Ramos (cell line): Measurements from ENCODE around the gene PSME3.

Source experiments
- in situ Hi-C: fragments of 300-500 bp; cut with MboI; formaldehyde crosslinking; loops from one replicate; pipeline ENCODE4 v1.14.3; 2022; ENCODE audit warnings: low sequenced_read_pairs; ENCODE audit not compliant: unreplicated experiment

Gene PSME3, protein sequence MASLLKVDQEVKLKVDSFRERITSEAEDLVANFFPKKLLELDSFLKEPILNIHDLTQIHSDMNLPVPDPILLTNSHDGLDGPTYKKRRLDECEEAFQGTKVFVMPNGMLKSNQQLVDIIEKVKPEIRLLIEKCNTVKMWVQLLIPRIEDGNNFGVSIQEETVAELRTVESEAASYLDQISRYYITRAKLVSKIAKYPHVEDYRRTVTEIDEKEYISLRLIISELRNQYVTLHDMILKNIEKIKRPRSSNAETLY

DNA sequence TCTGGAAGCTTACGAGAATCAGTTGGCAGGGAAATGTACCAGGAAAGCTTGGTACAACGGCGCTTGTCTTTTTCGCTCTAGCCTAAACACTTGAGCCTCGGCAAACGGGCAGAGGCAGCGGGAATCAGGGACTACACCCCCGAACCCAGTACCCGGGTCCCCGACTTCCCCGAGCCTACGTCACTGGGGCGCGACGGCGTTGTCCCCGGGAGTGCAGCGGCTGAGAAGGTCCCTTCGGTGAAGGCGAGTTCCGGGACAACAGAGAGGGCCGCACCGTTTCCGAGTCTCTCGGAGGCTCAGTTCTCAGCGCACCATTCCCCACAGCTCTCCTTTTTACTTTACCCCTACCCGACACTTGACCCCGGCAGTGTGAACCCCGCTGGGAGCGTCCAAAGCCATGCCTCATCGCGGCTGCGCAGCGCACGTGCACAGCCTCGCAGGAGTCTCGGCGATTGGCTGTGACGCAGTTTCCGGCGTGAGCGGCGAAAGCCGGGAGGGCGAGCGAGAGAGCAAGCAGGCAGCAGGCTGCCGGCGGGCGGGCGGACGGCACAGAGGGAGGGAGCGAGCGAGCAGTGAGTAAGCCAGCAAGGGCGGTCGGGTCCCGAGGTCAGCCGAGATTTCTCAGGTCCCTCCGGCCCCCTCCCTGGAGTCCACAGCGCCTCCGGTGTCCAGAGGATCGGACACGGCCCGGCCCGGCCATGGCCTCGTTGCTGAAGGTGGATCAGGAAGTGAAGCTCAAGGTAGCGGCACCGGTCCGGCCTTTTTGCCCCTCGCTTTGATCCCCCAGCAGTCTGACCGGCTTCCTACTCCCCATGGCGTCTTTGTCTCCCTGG, at the start of gene PSME3:
TSS of gene PSME3 (plus strand) at position 464 of the 833 bp plus-strand sequence. CDS start at position 699, 235 bp downstream.
- in situ Hi-C loops = loop anchor here (10.0 to 25.0 kb wide), 2 partner anchors 102 to 529 kb away; no protein-coding TSS in a partner anchor

- in situ Hi-C loops = no loop called here
Observed at GRCh38 chr17:42783791-42784138, 49.4 kb upstream of the PSME3 start.

GRCh38 chr17:42784409-42784808, 48.8 kb upstream of the PSME3 start:
- in situ Hi-C loops = no loop called here

DNA sequence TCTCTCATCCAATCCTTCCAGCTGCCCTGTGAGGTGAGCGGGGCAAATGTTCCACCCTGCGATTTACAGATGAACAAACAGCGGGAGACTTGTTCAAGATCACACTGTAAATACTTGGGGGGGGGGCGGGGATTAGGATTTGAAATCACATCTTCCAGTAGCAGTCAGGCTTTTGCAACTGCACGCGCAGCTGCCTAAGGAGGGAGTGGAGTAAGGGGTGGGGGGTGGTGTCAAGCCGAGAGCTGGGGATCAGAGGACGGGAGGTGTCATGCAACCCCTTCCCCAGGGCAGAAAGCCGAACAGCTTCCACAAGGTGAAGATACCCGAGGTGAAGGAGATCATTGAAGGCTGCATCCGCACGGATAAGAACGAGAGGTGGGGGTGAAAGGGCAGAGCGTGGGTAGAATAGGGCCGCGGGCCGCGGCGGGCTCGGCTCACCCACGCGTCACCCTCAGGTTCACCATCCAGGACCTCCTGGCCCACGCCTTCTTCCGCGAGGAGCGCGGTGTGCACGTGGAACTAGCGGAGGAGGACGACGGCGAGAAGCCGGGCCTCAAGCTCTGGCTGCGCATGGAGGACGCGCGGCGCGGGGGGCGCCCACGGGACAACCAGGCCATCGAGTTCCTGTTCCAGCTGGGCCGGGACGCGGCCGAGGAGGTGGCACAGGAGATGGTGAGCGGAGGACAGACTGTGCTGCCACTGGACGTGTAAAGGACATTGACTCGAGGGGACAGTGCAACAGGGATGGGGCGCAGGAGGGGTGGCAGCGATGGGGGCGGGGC, 48.2 kb upstream of the PSME3 start:
- in situ Hi-C loops = no loop called here

- in situ Hi-C loops = no loop called here
Observed at GRCh38 chr17:42787266-42787665, 45.9 kb upstream of the PSME3 start.

GRCh38 chr17:42791948-42792347, 41.2 kb upstream of the PSME3 start:
- in situ Hi-C loops = no loop called here

DNA sequence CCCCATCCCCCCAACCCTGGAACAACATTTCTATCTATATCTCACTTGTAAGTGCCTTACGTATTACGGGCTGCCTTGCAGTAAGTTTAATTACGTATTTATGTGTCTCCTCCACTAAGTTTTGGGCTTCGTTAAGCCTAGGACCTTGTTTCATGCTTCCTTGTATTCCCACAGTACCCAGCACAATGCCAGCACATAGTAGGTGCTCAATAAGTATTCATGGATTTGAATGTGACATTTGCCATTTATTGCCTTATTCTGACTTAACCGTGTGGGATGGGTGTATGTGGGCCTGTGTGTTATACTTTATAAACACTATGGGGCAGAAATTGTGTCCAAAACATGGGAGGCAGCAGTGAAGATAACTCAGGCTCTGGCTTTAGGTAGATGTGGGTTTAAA, 40.7 kb upstream of the PSME3 start:
- in situ Hi-C loops = no loop called here

DNA sequence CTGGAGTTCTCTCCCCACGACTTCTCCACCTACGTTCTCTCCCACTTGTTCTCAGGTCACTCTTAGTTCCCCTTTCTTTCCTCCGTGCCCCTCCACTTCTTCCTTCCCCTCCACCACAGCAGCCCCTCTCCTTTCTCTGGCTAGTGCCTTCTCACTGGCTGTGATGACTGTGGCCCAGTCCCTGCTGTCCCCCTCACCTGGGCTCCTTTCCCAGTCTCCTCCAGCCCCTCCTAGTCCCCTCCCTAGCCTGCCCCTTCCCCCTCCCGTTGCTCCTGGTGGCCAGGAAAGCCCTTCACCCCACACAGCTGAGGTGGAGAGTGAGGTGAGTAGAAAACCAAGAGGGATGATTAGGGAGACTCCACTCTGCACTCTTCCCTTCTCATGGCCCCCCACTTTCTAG, 38.1 kb upstream of the PSME3 start:
- in situ Hi-C loops = no loop called here

- in situ Hi-C loops = no loop called here
Observed at GRCh38 chr17:42795465-42795864, 37.7 kb upstream of the PSME3 start.

- in situ Hi-C loops = no loop called here
Observed at GRCh38 chr17:42796066-42796758, 37.0 kb upstream of the PSME3 start.

DNA sequence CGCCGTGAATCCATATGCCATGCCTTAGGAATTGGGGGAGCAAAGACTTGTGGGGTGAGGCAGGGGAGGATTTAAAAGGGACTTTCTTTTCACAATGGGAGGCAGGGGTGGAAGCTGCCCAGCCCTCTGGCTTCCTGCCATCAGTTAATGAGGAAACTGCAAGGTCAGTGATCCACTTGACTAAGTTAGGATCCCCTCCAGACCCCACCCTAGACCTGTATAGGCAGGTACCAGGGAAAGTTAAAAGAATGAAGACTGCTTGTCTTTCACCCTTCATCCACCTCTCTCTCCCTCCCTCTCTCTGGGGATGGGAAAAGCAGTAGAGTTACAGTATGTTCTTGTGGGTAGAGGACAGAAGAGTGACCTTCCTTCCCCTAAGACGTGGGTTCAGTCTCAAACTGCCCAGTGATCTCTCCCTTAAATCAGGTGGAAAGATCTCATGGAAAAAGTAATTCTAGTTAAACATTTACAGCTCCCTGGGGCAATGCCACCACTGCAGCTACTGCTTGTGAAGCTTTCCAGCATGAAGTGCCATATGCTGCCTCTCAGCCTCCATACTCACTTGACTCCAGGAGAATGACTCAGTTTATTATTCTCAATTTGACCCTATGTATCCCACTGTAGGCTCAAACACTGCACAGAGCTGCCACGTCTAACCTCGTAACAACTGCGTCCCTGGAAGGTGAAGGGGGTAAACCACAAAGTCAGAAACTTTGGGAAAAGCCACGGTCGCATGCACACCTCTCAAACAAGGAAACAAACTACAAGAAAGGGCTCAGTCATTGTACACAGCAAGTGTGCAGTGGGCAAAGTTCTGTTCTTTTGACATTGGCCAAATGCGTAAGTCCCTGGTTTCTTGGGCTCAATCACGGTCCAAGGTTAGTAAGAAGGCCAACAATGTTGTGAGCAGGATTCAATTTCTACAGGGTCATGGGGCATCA, 35.9 kb upstream of the PSME3 start:
- in situ Hi-C loops = no loop called here

GRCh38 chr17:42798011-42798382, 35.2 kb upstream of the PSME3 start:
- in situ Hi-C loops = no loop called here

DNA sequence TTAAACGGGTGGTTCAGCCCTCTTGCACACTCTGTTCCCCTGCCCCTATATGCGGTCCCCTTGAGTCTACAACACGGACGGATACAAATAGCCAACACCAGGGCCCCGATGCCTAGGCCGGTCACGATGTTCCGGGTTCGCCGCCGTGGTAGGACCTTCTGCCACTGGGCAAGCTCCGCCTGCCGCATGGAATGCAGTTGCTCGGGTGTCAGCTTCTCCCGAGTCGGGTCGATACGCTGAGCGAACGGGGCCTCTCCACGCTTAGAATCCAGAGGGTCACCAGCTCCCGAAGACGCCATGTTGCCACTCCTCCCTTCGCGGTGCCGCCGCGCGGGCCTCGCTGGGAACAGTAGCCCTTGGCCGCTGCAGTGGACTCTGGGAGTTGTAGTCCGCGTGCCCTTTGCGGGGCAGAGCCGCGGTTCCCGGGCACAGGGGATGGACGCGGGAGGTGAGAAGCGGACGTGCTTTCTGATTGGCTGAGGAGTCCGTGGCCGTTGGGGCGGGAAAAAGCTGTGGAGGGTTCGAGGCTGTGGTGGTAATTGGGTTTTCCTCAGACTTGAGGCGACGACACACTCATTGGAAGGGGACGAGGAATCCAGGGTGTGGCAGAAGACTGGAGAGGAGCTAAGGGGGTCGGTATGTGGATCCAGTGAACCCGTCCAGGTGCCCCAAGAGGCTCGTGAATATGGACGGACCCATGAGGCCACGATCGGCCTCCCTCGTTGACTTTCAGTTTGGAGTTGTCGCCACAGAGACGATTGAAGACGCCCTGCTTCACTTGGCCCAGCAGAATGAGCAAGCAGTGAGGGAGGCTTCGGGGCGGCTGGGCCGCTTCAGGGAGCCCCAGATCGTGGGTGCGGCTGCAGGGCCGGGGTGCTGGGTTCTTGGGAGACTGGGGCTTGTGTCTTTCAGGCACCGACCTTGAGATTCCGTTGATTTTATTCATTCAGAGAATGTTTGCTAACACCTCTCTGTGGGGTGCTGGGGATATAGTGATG, 34.5 kb upstream of the PSME3 start, which contains the start of the genes CNTD1 and COA3:
TSS of gene CNTD1 (plus strand) at position 479 of the 998 bp plus-strand sequence. CDS start at position 686, 207 bp downstream.
TSS of gene COA3 (minus strand) at position 322 of the 998 bp plus-strand sequence. CDS start at position 299, 23 bp downstream.
- in situ Hi-C loops = no loop called here

- in situ Hi-C loops = no loop called here
Observed at GRCh38 chr17:42803074-42803883, 29.9 kb upstream of the PSME3 start.

DNA sequence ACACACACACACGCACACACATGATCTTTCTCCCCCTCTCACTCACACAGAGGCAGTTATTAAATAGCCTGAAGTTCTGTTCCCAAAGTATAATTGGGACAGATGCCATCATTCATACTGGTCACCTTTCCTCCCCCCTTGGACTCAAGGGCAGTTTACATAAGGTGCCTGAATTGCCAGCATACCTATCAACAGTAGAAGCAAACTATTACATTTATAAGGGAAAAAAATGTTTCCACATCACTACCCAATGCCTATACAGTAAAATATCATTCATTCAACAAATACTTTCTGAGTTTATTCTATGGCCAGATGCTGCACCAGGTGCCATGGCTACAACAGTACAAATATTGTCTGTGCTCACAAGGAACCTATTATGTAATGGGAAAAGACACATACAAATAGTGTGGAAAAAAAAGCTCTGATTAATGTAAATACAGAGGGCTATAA, 28.3 kb upstream of the PSME3 start:
- in situ Hi-C loops = no loop called here

GRCh38 chr17:42806249-42806648, 26.9 kb upstream of the PSME3 start:
- in situ Hi-C loops = no loop called here

DNA sequence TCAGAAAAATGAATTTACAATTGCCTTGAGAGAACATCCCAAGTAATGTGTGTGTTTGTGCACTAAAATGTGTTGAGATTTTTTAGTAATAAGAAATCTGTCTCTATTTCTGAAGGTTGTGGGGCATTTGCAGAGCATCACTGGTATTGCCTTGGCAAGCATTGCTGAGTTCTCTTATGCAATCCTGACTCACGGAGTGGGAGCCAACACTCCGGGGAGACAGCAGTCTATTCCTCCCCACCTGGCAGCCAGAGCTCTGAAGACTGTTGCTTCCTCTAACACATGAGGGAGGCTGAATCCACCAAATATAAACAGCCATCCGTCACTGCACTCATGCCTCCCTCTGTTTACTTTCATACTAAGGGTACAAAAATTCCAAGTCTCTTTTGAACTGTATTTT, 23.9 kb upstream of the PSME3 start:
- in situ Hi-C loops = no loop called here
